ENCODE measurements around the gene IQCE. TPM values are rescaled to one million over a fixed set of nuclear protein-coding genes. Genes with fewer than 3 reads are reported as not detected.
A peak's percentile ranks its signal among the peaks of the same experiment; 100 is the strongest.

Gene IQCE
- total RNA-seq, 6 experiments from 2014 or later = 3.7 to 7.0 (median 4.0) TPM

DNA sequence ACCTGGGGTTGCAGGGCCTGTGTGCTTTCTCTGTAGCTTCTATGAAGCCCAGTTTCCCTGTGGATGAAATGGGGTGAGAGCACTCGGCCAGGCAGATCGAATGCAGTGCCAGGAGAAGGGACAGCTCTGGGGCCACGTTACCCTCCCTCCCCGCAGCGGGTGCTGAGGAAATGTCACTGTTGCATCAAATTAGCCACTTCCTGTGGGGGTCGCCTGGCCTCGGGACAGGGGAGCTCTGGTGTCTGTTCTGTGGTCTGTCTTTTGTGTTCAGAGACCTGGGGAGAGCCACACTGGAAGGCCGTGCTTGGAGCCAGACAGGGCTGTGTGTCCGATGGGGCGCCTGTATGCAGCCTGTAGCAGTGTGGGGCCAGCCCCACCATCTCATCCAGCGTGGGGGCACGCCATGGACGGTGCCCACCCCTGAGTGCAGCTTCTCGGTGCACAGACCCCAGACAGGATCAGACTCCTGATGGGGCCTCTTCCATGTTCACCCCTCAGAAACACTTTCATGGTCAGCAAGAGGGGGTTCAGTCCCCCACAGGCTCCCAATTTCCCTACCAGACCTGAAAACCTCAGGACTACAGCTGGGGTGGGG lies 86.6 kb downstream of the IQCE start:
- intact Hi-C loops (cut with DNase I) = no loop called here
- Histone ChIP-seq H3K27me3 (no peaks in the 10 kb centered on the region), H3K36me3 (no peaks in the 10 kb centered on the region), H3K4me3 (no peak overlapping the region), H3K9me3 (no peaks in the 10 kb centered on the region), H3K27ac (no peak overlapping the region), H3K4me1 (peaks cover 0 to 18% (median 12%) of the 10 kb centered on the region in 4 donors)
- ATAC-seq (no peak), DNase-seq (no peak)
- no CpG with 5 or more reads among the region's 14 CpGs for WGBS (ENCODE audit: insufficient coverage, low coverage, low lambda C conversion rate, missing lambda C conversion rate)
- no peak for TF ChIP-seq POLR2A (IDR thresholded peaks at IDR 0.05)
- TF ChIP-seq, protein P1, sequence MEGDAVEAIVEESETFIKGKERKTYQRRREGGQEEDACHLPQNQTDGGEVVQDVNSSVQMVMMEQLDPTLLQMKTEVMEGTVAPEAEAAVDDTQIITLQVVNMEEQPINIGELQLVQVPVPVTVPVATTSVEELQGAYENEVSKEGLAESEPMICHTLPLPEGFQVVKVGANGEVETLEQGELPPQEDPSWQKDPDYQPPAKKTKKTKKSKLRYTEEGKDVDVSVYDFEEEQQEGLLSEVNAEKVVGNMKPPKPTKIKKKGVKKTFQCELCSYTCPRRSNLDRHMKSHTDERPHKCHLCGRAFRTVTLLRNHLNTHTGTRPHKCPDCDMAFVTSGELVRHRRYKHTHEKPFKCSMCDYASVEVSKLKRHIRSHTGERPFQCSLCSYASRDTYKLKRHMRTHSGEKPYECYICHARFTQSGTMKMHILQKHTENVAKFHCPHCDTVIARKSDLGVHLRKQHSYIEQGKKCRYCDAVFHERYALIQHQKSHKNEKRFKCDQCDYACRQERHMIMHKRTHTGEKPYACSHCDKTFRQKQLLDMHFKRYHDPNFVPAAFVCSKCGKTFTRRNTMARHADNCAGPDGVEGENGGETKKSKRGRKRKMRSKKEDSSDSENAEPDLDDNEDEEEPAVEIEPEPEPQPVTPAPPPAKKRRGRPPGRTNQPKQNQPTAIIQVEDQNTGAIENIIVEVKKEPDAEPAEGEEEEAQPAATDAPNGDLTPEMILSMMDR (IDR thresholded peaks at IDR 0.05) = no peak

DNA sequence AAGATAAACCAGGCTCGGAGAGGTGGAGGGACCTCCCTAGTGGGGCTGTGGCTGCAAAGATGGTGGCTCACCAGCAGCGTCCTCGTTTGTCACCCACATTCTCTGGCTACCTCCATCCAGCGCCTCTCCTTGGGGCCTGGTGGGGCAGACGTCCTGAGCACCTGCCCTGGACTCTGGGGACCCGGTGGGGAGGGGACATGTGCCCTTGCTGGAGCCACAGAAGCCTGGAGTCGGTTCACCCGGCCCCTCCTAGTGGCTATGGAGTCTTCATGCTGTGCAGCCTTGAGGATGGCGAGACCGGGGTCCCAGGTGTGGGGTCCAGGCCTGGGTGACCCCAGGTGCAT lies 87.5 kb downstream of the IQCE start:
- Histone ChIP-seq H3K27ac (no peak overlapping the region), H3K4me3 (no peak overlapping the region), H3K36me3 (no peaks in the 10 kb centered on the region), H3K9me3 (no peaks in the 10 kb centered on the region), H3K27me3 (no peaks in the 10 kb centered on the region), H3K4me1 (peaks cover 0 to 8% (median 7%) of the 10 kb centered on the region in 4 donors)
- 89% methylated on average over 6 of the region's 10 CpGs for WGBS (ENCODE audit: insufficient coverage, low coverage, low lambda C conversion rate, missing lambda C conversion rate)
- TF ChIP-seq POLR2A (IDR thresholded peaks at IDR 0.05) = no peak
- TF ChIP-seq, protein P1 (IDR thresholded peaks at IDR 0.05) = no peak
- DNase-seq (no peak), ATAC-seq (no peak)
- intact Hi-C loops (cut with DNase I) = no loop called here

DNA sequence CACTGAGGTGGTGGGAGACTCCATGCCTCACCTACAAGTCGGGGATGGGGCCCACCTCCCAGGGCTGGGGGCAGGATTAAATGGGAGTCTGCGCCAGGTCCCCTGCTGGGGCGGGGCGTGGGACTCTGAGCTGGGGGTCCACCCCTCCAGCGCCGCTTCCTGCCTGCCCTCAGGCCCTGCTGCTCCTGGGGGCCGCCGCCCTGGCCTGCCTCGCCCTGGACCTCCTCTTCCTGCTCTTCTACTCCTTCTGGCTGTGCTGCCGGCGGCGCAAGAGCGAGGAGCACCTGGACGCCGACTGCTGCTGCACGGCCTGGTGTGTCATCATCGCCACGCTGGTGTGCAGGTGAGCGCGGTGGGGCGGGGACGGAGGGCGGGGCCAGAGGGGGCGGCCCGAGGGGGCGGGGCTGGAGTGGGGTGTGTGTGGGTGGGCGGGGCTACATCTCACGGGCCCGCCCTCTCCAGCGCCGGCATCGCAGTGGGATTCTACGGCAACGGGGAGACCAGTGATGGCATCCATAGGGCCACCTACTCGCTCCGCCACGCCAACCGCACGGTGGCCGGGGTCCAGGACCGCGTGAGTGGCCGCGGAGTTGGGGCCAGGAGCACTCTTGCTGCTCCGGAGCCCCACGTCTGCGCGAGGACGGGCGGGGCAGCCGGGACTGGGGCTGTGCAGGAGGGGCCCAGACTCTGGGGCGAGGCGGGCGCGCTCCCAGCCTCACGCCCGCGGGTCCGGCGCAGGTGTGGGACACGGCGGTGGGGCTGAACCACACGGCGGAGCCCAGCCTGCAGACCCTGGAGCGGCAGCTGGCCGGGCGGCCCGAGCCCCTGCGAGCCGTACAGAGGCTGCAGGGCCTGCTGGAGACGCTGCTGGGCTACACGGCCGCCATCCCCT lies 88.1 kb downstream of the IQCE start:
- intact Hi-C loops (cut with DNase I) = no loop called here
- ATAC-seq (no peak), DNase-seq (peak in 1 of 3 donors; percentile 53)
- no peaks in the 10 kb centered on the region for H3K27me3 ChIP-seq
- no peak overlapping the region for H3K4me3 ChIP-seq
- no peak for TF ChIP-seq POLR2A (IDR thresholded peaks at IDR 0.05)
- TF ChIP-seq, protein P1 (IDR thresholded peaks at IDR 0.05) = no peak
- no peaks in the 10 kb centered on the region for H3K9me3 ChIP-seq
- no peaks in the 10 kb centered on the region for H3K36me3 ChIP-seq
- WGBS (ENCODE audit: insufficient coverage, low coverage, low lambda C conversion rate, missing lambda C conversion rate) = 89% methylated on average over 9 of the region's 73 CpGs
- no peak overlapping the region for H3K27ac ChIP-seq
- H3K4me1 ChIP-seq = peaks cover 0 to 4% (median 2%) of the 10 kb centered on the region in 4 donors

DNA sequence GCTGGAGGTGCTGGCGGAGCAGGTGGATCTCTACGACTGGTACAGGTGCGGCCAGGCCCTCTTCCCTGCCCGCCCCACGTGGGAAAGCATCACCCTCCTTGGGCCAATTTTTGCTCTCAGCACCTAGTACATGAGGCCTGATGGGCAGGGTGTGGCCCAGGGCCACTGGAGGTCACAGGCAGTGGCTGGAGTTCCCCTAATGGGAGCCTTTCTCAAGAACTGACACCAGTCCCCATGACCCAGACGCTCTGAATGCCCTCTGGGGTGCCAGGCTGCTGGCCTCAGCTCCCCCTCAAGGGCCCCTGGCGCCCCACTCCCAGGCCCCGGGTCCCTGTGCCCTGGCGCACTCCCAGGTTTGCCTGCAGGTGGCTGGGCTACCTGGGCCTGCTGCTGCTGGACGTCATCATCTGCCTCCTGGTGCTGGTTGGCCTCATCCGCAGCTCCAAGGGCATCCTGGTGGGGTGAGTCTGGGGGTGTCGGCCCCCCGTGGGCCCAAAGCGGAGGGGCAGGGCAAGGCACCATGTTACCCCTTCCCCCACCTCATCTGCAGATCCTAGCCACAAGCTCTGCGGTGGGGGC lies 88.9 kb downstream of the IQCE start:
- Histone ChIP-seq H3K4me1 (no peaks in the 10 kb centered on the region), H3K9me3 (no peaks in the 10 kb centered on the region), H3K36me3 (no peaks in the 10 kb centered on the region), H3K4me3 (no peak overlapping the region), H3K27ac (no peak overlapping the region), H3K27me3 (no peaks in the 10 kb centered on the region)
- TF ChIP-seq POLR2A (IDR thresholded peaks at IDR 0.05) = no peak
- TF ChIP-seq, protein P1 (IDR thresholded peaks at IDR 0.05) = no peak
- intact Hi-C loops (cut with DNase I) = no loop called here
- peak; percentile 4 to 61 (median 24) for ATAC-seq
- 100% methylated on average over 1 of the region's 15 CpGs for WGBS (ENCODE audit: insufficient coverage, low coverage, low lambda C conversion rate, missing lambda C conversion rate)
- peak in 1 of 3 donors; percentile 29 for DNase-seq
